Thyroid gland (tissue), 4 donors: ENCODE measurements around the gene ARHGEF28. TPM values are rescaled to one million over a fixed set of nuclear protein-coding genes. Genes with fewer than 3 reads are reported as not detected.

Experiments used
- DNase-seq, 2 donors: peaks; one replicate each; pipeline ENCODE4 v3.0.0-alpha.2; 2019
- H3K27ac ChIP-seq, 3 donors: fragments of 200-600 bp; sonication (generic); 1 replicate in 2 of 3; 2 replicates in 1 of 3; pipeline ENCODE4 v1.5.1; 2016 to 2019; ENCODE audit warnings: mild to moderate bottlenecking in 1 of 3, moderate library complexity in 1 of 3
- H3K27me3 ChIP-seq: fragments of 200-600 bp; sonication (generic); one replicate; pipeline ENCODE4 v1.5.1; 2019
- H3K36me3 ChIP-seq, 2 donors: fragments of 200-600 bp; sonication (generic); one replicate each; pipeline ENCODE4 v1.5.1; 2016 to 2019
- H3K4me1 ChIP-seq, 2 donors: fragments of 200-600 bp; sonication (generic); one replicate each; pipeline ENCODE4 v1.5.1; 2017 to 2019
- H3K4me3 ChIP-seq, 3 donors: fragments of 200-600 bp; sonication (generic); replicated peaks in 1 of 3; 1 replicate in 2 of 3; 2 replicates in 1 of 3; pipeline ENCODE4 v1.5.1; 2016; ENCODE audit warnings: mild to moderate bottlenecking in 1 of 3
- H3K9me3 ChIP-seq: fragments of 200-600 bp; sonication (generic); one replicate; pipeline ENCODE4 v1.5.1; 2017
- POLR2A ChIP-seq, 2 donors: fragments of 450-650 bp; IDR thresholded peaks; one replicate each; pipeline ENCODE4 v1.6.1; 2017; ENCODE audit warnings: antibody characterized with exemption in 2 of 2, mild to moderate bottlenecking in 2 of 2, moderate library complexity in 1 of 2
- WGBS, 2 donors: methylation state at CpG; one replicate each; pipeline ENCODE4 v1.1.5; 2017; 5-methylcytosine and 5-hydroxymethylcytosine counted together
- intact Hi-C: fragments of 100-400 bp; cut with DNase I; formaldehyde crosslinking; loops from one replicate; pipeline ENCODE4 v1.15.1; 2023
- total RNA-seq, 4 donors: library from RNA; depleted of rRNA; stranded (reverse); fragments of >200 nt; gene quantifications; one replicate each; pipeline ENCODE4 v1.2.3, GENCODE V29; 2016
- TF ChIP-seq, protein P1 (sequence below), 6 experiments: fragments of 200-600 bp in 3 of 6; fragments of 450-650 bp in 3 of 6; sonication (generic) in 3 of 6; IDR thresholded peaks; one replicate each; pipeline ENCODE4 v1.5.1; 2016 to 2019; ENCODE audit warnings: antibody characterized with exemption in 6 of 6, mild to moderate bottlenecking in 2 of 6, inconsistent platforms in 1 of 6, moderate library complexity in 1 of 6

The ARHGEF28 gene
- total RNA-seq, 4 donors from 2014 or later: 43.6 to 58.8 (median 55.3) TPM

DNA sequence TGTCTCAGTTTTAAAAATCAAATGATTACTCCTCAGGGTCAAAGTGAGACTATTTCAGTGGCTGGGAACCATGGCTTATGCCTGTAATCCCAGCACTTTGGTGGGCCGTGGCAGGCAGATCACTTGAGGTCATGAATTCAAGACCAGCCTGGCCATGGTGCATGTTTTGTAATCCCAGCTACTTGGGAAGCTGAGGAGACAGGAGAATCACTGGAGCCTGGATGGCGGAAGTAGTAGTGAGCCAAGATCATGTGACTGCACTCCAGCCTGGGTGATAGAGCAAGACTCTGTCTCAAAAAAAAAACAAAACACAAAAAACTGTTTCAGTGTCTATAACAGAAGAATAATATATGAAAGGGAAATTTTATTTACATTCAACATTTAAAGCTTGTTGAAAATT is 182.9 kb downstream of the ARHGEF28 start:
- Histone ChIP-seq H3K36me3 (no peaks in the 10 kb centered on the region), H3K9me3 (no peaks in the 10 kb centered on the region), H3K4me3 (no peak overlapping the region), H3K4me1 (peaks cover 7 to 19% of the 10 kb centered on the region in 2 donors), H3K27ac (no peak overlapping the region), H3K27me3 (no peaks in the 10 kb centered on the region)
- 77 to 88% methylated on average over 2 of the region's 2 CpGs for WGBS, 2 donors
- intact Hi-C loops: no loop called here
- DNase-seq: peak; percentile 51 to 55
- TF ChIP-seq, protein P1, sequence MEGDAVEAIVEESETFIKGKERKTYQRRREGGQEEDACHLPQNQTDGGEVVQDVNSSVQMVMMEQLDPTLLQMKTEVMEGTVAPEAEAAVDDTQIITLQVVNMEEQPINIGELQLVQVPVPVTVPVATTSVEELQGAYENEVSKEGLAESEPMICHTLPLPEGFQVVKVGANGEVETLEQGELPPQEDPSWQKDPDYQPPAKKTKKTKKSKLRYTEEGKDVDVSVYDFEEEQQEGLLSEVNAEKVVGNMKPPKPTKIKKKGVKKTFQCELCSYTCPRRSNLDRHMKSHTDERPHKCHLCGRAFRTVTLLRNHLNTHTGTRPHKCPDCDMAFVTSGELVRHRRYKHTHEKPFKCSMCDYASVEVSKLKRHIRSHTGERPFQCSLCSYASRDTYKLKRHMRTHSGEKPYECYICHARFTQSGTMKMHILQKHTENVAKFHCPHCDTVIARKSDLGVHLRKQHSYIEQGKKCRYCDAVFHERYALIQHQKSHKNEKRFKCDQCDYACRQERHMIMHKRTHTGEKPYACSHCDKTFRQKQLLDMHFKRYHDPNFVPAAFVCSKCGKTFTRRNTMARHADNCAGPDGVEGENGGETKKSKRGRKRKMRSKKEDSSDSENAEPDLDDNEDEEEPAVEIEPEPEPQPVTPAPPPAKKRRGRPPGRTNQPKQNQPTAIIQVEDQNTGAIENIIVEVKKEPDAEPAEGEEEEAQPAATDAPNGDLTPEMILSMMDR (IDR thresholded peaks at IDR 0.05): no peak
- no peak for TF ChIP-seq POLR2A (IDR thresholded peaks at IDR 0.05)

DNA sequence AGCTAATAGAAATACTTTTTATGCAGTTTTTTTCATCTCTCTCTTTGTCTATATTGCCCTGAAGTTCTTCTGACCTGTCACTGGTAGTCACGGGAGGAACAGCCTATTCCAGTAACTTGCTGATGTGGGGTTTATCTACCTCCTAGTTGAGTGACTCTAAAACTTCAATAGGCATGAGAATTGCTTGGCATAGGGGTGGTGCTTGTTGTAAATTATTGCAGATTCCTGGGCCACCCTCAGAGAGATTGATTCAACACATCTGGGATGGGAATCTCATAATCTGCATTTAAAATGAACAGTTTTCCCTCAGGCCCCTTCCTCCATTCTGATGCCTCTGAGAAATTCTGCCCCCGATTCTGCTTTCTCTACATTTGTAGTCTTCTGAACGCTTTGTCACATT is 184.4 kb downstream of the ARHGEF28 start:
- Histone ChIP-seq H3K4me3 (no peak overlapping the region), H3K4me1 (peaks cover 7 to 19% of the 10 kb centered on the region in 2 donors), H3K9me3 (no peaks in the 10 kb centered on the region), H3K27ac (no peak overlapping the region), H3K36me3 (no peaks in the 10 kb centered on the region), H3K27me3 (no peaks in the 10 kb centered on the region)
- WGBS, 2 donors: 93 to 98% methylated on average over 3 of the region's 3 CpGs
- DNase-seq: no peak
- TF ChIP-seq, protein P1 (IDR thresholded peaks at IDR 0.05): no peak
- TF ChIP-seq POLR2A (IDR thresholded peaks at IDR 0.05): no peak
- intact Hi-C loops: no loop called here

DNA sequence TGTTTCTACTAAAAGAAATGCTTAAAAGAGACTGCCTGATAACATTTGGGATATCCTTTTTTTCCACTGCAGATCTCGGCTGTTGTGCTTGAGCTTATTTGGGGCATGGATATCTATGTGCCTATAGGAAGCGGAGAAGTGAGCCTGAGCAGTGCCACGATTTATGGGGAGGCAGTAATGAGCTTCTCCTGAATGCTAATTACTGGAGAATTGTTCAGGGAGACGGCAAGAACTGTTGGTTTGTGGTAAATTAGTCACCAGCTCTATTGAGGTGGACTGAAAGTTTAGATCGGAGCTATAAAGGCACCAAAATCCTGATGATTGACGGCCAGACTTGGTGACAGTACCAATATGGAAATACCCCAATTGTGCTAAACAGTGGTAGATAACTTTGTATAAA is 186.5 kb downstream of the ARHGEF28 start:
- H3K4me3 ChIP-seq: no peak overlapping the region
- TF ChIP-seq, protein P1 (IDR thresholded peaks at IDR 0.05): no peak
- intact Hi-C loops: no loop called here
- H3K27me3 ChIP-seq: no peaks in the 10 kb centered on the region
- 71 to 77% methylated on average over 6 of the region's 6 CpGs for WGBS, 2 donors
- peaks cover 7 to 22% of the 10 kb centered on the region in 2 donors for H3K4me1 ChIP-seq
- H3K36me3 ChIP-seq: no peaks in the 10 kb centered on the region
- no peaks in the 10 kb centered on the region for H3K9me3 ChIP-seq
- no peak overlapping the region for H3K27ac ChIP-seq
- no peak for DNase-seq

DNA sequence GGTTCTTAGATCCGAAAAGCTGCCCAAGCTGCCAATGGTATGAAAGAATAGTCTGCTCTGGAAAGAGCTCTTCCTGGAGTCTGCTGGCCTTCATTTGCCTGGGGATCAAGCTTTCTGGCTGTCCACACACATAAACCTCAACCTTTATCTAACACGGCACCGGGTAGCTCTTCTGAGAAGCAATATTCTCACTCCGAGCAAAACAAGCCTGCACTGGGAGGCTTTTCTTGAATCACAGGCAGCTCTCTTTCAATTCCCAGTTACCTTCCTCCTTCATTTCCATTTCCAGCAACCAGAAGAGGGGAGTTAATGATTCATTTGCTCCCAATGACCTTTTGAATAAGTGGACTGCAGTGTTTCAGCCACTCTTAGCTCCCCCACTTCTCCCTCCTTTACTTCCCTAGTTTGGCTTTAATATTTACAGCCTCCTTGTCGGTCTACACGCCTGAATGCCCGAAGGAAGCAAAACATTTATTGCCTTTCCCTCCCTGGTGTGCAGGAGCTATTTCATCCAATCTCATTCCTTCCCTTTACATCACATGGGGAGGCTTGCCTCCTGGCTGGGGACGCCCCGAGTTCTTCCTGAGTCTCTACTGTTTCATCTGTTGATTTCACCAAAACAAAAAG is 187.1 kb downstream of the ARHGEF28 start:
- Histone ChIP-seq H3K27me3 (no peaks in the 10 kb centered on the region), H3K4me1 (peaks cover 7 to 22% of the 10 kb centered on the region in 2 donors), H3K4me3 (no peak overlapping the region), H3K27ac (no peak overlapping the region), H3K36me3 (no peaks in the 10 kb centered on the region), H3K9me3 (no peaks in the 10 kb centered on the region)
- WGBS, 2 donors: 43 to 50% methylated on average over 9 of the region's 9 CpGs
- intact Hi-C loops: no loop called here
- no peak for TF ChIP-seq POLR2A (IDR thresholded peaks at IDR 0.05)
- TF ChIP-seq, protein P1 (IDR thresholded peaks at IDR 0.05): no peak
- peak in 1 of 2 donors; percentile 11 for DNase-seq

DNA sequence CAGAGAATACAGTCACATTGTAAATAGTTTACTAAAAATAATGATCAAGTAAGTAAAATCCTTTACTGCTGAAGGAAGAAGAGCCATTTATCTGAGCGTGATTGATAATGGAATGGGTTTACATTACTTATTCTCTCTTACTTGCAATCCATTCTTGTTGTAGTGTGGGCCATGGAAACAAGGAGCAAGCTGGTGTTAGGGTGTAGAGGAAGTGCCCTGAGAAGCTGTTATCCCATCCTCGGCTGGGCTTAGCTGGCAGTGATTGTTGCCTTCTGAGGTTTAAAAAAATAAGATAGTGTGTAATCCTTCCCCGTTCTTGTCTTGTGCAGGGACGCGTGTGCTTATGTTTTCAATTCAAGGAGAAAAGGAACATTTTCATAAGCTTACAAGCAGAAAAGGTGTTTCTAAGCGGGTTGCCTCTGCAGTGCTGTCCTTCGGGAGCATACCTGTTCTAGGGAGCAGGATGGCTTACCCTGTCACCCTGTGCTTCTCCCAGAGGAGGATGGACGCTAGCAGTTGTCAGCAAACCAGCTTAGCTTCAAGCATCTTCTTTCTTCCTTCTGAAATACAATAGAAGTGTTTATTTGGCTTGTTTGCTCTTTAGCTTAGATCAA is 188.3 kb downstream of the ARHGEF28 start:
- Histone ChIP-seq H3K27me3 (no peaks in the 10 kb centered on the region), H3K27ac (no peak overlapping the region), H3K4me3 (no peak overlapping the region), H3K9me3 (no peaks in the 10 kb centered on the region), H3K4me1 (peaks cover 7 to 16% of the 10 kb centered on the region in 2 donors), H3K36me3 (no peaks in the 10 kb centered on the region)
- TF ChIP-seq, protein P1 (IDR thresholded peaks at IDR 0.05): no peak
- no peak for TF ChIP-seq POLR2A (IDR thresholded peaks at IDR 0.05)
- DNase-seq: no peak
- 79 to 87% methylated on average over 8 of the region's 8 CpGs for WGBS, 2 donors
- intact Hi-C loops: no loop called here
